Measurements from ENCODE around the gene SNX13. TPM values are rescaled to one million over a fixed set of nuclear protein-coding genes. Genes with fewer than 3 reads are reported as not detected.

SNX13 gene
- polyA plus RNA-seq (2012; rRNA removed), result 8.3 and 13.0 TPM in 2 replicates
- 9.4 and 11.1 TPM in 2 replicates for polyA plus RNA-seq (2012; cell fraction: cytosol; rRNA removed)
- polyA plus RNA-seq (2012; cell fraction: nucleus; rRNA removed), result 11.5 and 12.8 TPM in 2 replicates

- H3K27me3 ChIP-seq (ENCODE audit: insufficient read depth), result no peaks in the 10 kb centered on the region
- H4K20me1 ChIP-seq (ENCODE audit: insufficient read depth), result no peaks in the 10 kb centered on the region
- WGBS (ENCODE audit: low lambda C conversion rate), result 0% methylated on average over 22 of the region's 66 CpGs
- no peaks in the 10 kb centered on the region for H3K9me3 ChIP-seq
- H3K4me1 ChIP-seq (ENCODE audit: control insufficient read depth in 1 of 2, insufficient read depth in 2 of 2, low read depth in 1 of 2, low read length in 1 of 2), result peaks cover 12 to 17% of the 10 kb centered on the region in 2 experiments; a peak in 3 of 4 replicates
- H3F3A ChIP-seq (replicated peaks; ENCODE audit: insufficient read depth), result no peaks in the 10 kb centered on the region
- peak within 1 kb of the TSS; percentile 87 to 100 for H3K4me3 ChIP-seq (ENCODE audit: low read depth in 2 of 2, low read length in 1 of 2)
- peaks cover 44% of the 10 kb centered on the region for H3K79me2 ChIP-seq (ENCODE audit: insufficient read depth)
- peak within 1 kb of the TSS; percentile 85 to 95 for H3K27ac ChIP-seq (ENCODE audit: low read depth in 2 of 2, low read length in 1 of 2)
- ChIA-PET POLR2A (no interaction called here), CTCF (interaction anchor here (0.9 to 1.3 kb wide), 3 partner anchors 8 to 170 kb away, joined by 3 to 5 read pairs (median 4); no protein-coding TSS in a partner anchor)
- H3K4me2 ChIP-seq, result peak within 1 kb of the TSS; percentile 86
- H3K36me3 ChIP-seq (replicated peaks in 1 of 2; ENCODE audit: control insufficient read depth in 1 of 2, insufficient read depth in 2 of 2, low read length in 1 of 2), result peaks cover 0 to 3% of the 10 kb centered on the region in 2 experiments
- peak; percentile 98 for DNase-seq
- peak within 1 kb of the TSS; percentile 98 for H2AFZ ChIP-seq (ENCODE audit: low read depth)
- no peaks in the 10 kb centered on the region for H3K9me2 ChIP-seq
- peak within 1 kb of the TSS; percentile 91 for H3K9ac ChIP-seq
- TF ChIP-seq NRF1 (IDR thresholded peaks at IDR 0.05; ENCODE audit: low read depth, low read length) (peak; percentile 57), CHD2 (IDR thresholded peaks at IDR 0.05; ENCODE audit: low read length, partially characterized antibody) (peak; percentile 60), SMC3 (IDR thresholded peaks at IDR 0.05; ENCODE audit: low read depth, low read length) (peak; percentile 23), MEF2A (IDR thresholded peaks at IDR 0.05; ENCODE audit: borderline replicate concordance, low read depth) (no peak), USF2 (IDR thresholded peaks at IDR 0.05; ENCODE audit: borderline replicate concordance, low read depth, low read length) (peak; percentile 77), EZH2phosphoT487 (IDR thresholded peaks at IDR 0.05; ENCODE audit: borderline replicate concordance, low read depth) (no peak), USF1 (IDR thresholded peaks at IDR 0.05; ENCODE audit: borderline replicate concordance, low read depth) (peak; percentile 96), TEAD4 (IDR thresholded peaks at IDR 0.05; ENCODE audit: borderline replicate concordance, insufficient read depth) (0 out of 2 replicates have a peak, but pooled peaks have one; percentile 33), NFIC (IDR thresholded peaks at IDR 0.05; ENCODE audit: borderline replicate concordance) (no peak), POLR2AphosphoS5 (IDR thresholded peaks at IDR 0.05; ENCODE audit: low read depth, low read length) (peak; percentile 87; the same call in 1 of the 2 replicates), MXI1 (IDR thresholded peaks at IDR 0.05; ENCODE audit: low read depth, low read length) (peak; percentile 90), YY1 (IDR thresholded peaks at IDR 0.05; ENCODE audit: low read depth) (peak; percentile 98), CTCF (IDR thresholded peaks at IDR 0.05) (peak; percentile 46), TCF12 (IDR thresholded peaks at IDR 0.05) (no peak), RFX5 (IDR thresholded peaks at IDR 0.05; ENCODE audit: low read length) (peak; percentile 66; the same call in 1 of the 2 replicates), RXRA (IDR thresholded peaks at IDR 0.05; ENCODE audit: borderline replicate concordance, low read depth) (no peak), TAF1 (IDR thresholded peaks at IDR 0.05; ENCODE audit: borderline replicate concordance, low read depth, low read length) (peak; percentile 97), GABPA (IDR thresholded peaks at IDR 0.05; ENCODE audit: low read depth) (no peak; the same call in 1 of the 2 replicates)
- TF ChIP-seq, protein P1, sequence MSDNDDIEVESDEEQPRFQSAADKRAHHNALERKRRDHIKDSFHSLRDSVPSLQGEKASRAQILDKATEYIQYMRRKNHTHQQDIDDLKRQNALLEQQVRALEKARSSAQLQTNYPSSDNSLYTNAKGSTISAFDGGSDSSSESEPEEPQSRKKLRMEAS (IDR thresholded peaks at IDR 0.05; ENCODE audit: low read depth), result peak; percentile 68; the same call in 1 of the 2 replicates
- TF ChIP-seq, protein P2, sequence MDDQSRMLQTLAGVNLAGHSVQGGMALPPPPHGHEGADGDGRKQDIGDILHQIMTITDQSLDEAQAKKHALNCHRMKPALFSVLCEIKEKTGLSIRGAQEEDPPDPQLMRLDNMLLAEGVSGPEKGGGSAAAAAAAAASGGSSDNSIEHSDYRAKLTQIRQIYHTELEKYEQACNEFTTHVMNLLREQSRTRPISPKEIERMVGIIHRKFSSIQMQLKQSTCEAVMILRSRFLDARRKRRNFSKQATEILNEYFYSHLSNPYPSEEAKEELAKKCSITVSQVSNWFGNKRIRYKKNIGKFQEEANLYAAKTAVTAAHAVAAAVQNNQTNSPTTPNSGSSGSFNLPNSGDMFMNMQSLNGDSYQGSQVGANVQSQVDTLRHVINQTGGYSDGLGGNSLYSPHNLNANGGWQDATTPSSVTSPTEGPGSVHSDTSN (IDR thresholded peaks at IDR 0.05), result peak; percentile 61; the same call in 1 of the 2 replicates
- TF ChIP-seq, protein P3, sequence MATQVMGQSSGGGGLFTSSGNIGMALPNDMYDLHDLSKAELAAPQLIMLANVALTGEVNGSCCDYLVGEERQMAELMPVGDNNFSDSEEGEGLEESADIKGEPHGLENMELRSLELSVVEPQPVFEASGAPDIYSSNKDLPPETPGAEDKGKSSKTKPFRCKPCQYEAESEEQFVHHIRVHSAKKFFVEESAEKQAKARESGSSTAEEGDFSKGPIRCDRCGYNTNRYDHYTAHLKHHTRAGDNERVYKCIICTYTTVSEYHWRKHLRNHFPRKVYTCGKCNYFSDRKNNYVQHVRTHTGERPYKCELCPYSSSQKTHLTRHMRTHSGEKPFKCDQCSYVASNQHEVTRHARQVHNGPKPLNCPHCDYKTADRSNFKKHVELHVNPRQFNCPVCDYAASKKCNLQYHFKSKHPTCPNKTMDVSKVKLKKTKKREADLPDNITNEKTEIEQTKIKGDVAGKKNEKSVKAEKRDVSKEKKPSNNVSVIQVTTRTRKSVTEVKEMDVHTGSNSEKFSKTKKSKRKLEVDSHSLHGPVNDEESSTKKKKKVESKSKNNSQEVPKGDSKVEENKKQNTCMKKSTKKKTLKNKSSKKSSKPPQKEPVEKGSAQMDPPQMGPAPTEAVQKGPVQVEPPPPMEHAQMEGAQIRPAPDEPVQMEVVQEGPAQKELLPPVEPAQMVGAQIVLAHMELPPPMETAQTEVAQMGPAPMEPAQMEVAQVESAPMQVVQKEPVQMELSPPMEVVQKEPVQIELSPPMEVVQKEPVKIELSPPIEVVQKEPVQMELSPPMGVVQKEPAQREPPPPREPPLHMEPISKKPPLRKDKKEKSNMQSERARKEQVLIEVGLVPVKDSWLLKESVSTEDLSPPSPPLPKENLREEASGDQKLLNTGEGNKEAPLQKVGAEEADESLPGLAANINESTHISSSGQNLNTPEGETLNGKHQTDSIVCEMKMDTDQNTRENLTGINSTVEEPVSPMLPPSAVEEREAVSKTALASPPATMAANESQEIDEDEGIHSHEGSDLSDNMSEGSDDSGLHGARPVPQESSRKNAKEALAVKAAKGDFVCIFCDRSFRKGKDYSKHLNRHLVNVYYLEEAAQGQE (IDR thresholded peaks at IDR 0.05; ENCODE audit: low read depth, low read length), result peak; percentile 40; the same call in 1 of the 2 replicates
Measured at GRCh38 chr7:17940302-17940883, at the start of gene SNX13. Gene SNX13 (minus strand): TSS chr7:17940494. CDS start chr7:17940295, 199 bp downstream.
